Inflammatory macrophage treated with lipopolysaccharide for 1 hour (primary cell): ENCODE data around the gene RPL29.

ENCODE experiments used
- DNase-seq, 2 donors: peaks; one replicate each; pipeline ENCODE4 v3.0.0-alpha.2; 2020 to 2022

The RPL29 gene

DNA sequence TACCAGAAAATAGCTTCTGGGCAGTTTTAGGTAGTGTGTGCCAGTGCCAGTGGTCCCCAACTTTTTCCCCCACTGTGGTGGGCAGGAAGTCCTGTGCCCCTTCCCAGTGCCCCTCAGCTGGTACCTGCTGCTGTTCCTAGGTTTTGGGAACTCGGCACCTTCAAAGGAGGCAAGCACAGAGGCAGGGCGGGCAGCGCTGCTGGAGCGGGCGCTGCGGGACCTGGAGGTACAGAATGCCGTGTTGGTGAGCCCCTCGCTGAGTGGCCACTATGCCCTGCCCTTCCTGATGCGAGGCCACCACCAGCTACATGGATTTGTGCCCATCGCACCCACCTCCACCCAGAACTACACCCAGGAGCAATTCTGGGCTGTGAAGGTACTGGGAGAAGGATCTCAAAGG lies 15.4 kb downstream of the RPL29 start:
- DNase-seq, result no peak

DNA sequence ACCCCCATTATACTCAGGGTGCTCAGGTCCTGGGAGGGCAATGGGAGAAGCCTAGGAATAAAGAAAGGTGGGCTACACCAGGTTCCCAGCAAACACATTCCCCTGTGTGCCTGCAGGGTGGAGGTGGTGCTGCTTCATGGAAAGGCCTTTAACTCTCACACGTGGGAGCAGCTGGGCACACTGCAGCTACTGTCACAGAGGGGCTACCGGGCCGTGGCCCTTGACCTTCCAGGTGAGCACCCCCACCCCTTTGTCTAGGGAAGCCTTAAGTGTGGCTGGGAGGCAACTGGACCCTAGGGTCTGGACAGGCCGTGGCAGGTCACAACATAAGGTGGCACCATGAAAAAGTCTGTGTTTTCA lies 17.6 kb downstream of the RPL29 start:
- DNase-seq, result no peak

GRCh38 chr3:51977446-51978142 lies 18.1 kb downstream of the RPL29 start:
- no peak for DNase-seq

DNA sequence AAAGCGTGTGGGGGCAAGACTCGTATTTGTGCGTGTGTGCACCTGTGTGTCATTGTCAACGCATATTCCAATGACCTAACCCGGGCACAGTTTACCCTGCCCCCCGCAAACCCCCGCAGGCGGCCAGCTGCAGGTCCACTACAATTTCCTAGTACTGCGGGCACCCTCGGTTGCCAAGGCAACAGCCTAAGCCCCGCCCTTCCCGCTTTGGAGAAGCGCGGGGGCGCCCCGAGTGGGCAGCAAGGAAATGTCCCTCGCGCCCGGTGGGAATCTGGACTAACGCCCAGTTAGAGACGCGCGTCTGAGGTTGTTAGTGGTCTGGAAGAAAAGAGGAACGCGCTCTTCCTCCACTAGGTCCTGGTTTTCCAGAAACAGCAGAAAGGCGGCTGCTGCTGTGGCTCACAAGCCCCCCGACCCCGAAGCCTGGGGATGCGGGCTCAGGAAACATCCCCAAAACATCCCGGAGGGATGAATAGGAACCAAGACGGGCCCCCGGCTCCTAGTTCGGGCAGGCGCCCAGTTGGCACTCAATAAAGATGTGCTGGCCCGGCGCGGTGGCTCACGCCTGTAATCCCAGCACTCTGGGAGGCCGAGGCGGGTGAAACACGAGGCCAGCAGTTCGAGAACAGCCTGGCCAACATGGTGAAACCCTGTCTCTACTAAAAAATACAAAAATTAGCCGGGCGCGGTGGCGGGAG lies 19.7 kb downstream of the RPL29 start:
- DNase-seq, result peak; percentile 73

DNA sequence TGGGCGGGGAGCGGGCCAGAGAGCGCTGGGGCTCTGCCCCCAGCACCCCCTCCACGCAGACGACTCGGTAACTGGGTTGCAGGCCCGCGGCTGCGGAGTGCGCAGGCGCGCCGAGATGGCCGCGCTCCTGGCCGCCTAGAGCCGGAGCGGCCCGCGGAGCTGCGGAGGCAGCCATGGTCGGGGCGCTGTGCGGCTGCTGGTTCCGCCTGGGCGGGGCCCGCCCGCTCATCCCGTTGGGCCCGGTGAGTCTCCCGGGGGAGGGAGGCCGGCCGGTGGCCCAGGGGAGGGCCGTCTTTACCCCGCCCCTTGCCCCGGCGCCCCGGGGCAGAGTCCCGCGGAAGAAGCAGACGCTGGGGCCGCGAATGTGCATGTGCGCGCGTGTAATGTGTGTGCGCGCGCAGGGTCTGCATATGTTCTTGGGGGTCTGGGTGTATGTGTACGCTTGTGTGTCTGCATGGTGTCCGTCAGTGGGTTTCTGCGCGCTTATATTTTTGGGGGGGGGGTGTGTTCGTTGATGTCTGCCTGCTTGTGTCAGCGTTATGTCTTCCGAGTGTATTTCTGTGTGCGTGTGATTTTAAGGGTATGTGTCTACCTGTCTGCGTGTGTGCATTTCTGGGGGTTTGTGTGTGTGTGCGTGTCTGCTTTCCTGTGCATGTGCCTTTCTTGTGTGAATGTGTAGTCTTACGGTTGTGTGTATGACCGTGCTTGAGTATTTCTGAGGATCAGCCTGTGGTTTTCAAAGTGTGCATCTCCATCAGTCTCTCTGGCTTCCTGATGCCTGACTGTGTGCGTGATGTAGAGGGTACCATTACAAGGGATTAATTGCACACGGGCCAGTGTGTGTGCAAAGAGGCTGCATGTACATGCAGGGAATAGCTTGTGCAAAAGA lies 20.5 kb downstream of the RPL29 start, which contains the start of gene ABHD14A:
Gene ABHD14A (plus strand): TSS at position 102 of the 889 bp plus-strand sequence. CDS start 72 bp downstream, at position 174.
- peak; percentile 49 to 65 for DNase-seq

- DNase-seq, result no peak
These were observed 21.3 kb downstream of the RPL29 start for GRCh38 chr3:51974277-51974962.

DNA sequence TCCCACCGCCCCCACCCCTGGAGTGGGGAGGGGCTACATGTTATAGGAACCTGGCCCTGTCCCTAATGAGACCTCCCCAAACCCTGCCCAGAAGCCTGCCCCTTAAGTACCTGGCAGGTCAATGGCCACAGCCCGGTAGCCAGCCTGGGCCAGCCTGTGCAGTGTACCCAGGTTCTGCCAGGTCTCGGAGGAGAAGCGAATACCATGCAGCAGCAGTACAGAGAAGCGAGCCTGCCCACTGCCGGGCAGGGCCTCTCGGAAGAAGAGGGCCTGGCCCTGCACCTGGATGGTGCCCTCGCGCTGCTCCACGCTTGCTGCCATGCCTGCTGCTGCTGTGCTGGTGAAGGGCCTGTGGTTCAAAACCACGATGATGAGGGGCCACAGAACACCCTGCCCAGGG lies 24.3 kb downstream of the RPL29 start:
- DNase-seq, result no peak

- no peak for DNase-seq
These were observed 24.9 kb downstream of the RPL29 start for GRCh38 chr3:51970606-51971300.

GRCh38 chr3:51969841-51970240 lies 25.9 kb downstream of the RPL29 start:
- no peak for DNase-seq

DNA sequence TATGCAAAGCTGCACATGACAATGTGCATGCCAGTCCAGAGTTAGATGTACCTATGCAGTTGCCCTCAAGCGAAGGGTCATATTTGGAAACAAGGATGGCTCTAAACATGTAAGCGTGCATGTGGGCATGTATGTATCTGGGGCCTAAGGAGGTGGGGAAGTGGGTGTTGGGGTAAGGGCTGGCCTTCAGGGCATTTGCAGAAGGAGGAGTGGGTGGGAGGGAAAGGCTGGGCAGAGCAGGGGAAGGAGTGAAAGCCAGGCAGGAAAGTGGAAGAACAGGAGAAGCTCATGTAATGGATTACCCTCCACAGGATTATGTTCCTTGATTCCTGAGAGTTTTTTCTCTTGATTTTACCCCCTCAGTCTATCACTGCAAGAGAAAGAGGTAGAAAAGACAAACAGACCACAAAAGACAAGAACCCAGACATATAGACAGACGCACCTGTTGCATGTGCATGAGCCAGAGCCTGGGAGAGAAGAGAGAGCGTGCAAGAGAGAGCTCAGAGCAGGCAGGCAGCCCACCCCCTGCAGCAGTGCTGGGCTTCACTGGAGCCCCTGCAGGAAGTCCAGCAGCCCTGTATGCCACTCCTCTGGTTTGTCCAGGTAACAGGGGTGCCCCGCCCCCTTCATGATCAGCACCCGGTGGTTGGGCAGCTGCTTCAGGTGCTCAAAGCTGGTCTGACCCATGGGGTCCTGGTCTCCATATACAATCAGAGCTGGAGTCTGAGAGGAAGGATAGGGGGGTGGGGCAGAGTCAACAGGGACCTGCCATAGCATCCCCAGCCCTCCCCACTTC lies 26.6 kb downstream of the RPL29 start:
- DNase-seq, result no peak

- DNase-seq, result no peak
These were observed 27.4 kb downstream of the RPL29 start for GRCh38 chr3:51968170-51968775.

DNA sequence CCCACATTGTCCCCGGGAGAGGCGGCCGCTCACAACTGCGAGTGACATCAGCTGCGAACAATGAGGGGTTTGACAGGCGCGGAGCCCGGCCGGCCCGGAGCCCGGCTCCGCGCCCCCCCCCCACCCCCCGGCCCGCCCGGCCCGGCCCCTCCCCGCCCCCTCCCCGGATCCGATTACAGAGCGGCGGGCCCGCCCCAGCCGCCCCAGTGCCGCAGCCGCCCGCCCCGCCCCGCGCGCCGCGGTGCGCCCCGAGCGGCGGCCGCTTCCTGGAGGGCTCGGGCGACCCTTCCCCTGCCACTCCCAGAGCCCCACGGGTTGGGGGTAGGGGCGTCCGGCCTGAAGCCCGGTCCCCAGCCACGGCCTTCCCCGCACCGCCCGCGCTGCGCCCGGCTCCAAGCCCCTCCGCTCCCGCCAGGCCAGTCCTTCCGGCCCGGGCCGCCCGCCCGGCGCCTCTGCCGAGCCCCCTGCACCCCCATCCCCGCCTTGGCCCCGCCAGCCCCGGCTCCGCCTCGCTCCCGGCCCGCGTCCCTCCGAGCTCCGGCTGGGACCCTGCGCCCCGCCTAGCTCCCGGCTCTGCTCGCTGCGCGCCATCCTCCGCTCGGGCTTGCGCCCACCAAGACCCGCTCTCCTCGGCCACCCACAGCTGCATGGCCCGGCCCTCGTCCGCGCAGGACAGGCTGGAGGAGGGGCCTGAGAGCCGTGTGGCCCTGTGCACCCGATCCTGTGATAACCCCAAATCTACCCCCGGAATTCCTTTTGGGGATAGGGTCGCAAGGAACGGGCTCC lies 28.1 kb downstream of the RPL29 start, which contains the start of gene PCBP4:
Gene PCBP4 (minus strand): TSS at position 71 of the 786 bp plus-strand sequence. CDS start 6,214 bp downstream, outside the sequence.
- DNase-seq, result no peak

GRCh38 chr3:51966922-51967383 lies 28.7 kb downstream of the RPL29 start:
- no peak for DNase-seq

GRCh38 chr3:51966486-51966885 lies 29.2 kb downstream of the RPL29 start:
- DNase-seq, result no peak

GRCh38 chr3:51966016-51966415 lies 29.7 kb downstream of the RPL29 start:
- DNase-seq, result no peak

- DNase-seq, result no peak
These were observed 31.2 kb downstream of the RPL29 start for GRCh38 chr3:51964521-51964920.

GRCh38 chr3:51963951-51964451 lies 31.7 kb downstream of the RPL29 start:
- DNase-seq, result no peak

GRCh38 chr3:51962854-51963530 lies 32.7 kb downstream of the RPL29 start:
- no peak for DNase-seq
